ENCODE measurements around the gene SLC26A6. TPM values are rescaled to one million over a fixed set of nuclear protein-coding genes. Genes with fewer than 3 reads are reported as not detected.

Gene SLC26A6
- polyA plus RNA-seq, 1 of the 3 experiments (the other 2 are of a cell fraction), result 31.9 TPM

GRCh38 chr3:48664313-48664644 lies 29.0 kb upstream of the SLC26A6 start:
- H3K9me2 ChIP-seq, result no peaks in the 10 kb centered on the region
- peaks cover 9 to 20% of the 10 kb centered on the region in 2 experiments for H3K36me3 ChIP-seq (replicated peaks in 1 of 2; ENCODE audit: control insufficient read depth in 1 of 2, insufficient read depth in 2 of 2, low read length in 1 of 2)
- no peaks in the 10 kb centered on the region for H3K27me3 ChIP-seq (ENCODE audit: insufficient read depth)
- H3K4me2 ChIP-seq, result peak overlapping the region; percentile 98
- no peak overlapping the region; the same call in 1 of the 2 replicates for H3K9ac ChIP-seq
- WGBS (ENCODE audit: low lambda C conversion rate), result 24% methylated on average over 11 of the region's 11 CpGs
- H3K4me1 ChIP-seq (ENCODE audit: control insufficient read depth in 1 of 2, insufficient read depth in 2 of 2, low read depth in 1 of 2, low read length in 1 of 2), result peaks cover 4 to 15% of the 10 kb centered on the region in 2 experiments; a peak in 2 of 4 replicates
- peaks cover 18% of the 10 kb centered on the region for H3F3A ChIP-seq (replicated peaks; ENCODE audit: insufficient read depth)
- DNase-seq, result no peak
- H4K20me1 ChIP-seq (ENCODE audit: insufficient read depth), result no peaks in the 10 kb centered on the region
- no peaks in the 10 kb centered on the region for H3K9me3 ChIP-seq
- H3K79me2 ChIP-seq (ENCODE audit: insufficient read depth), result peaks cover 26% of the 10 kb centered on the region
- ChIA-PET CTCF (interaction anchor here (0.5 to 4.5 kb wide), 13 partner anchors 8 to 165 kb away, joined by 3 to 33 read pairs (median 4); partner anchors contain the start of genes NCKIPSD and SLC26A6), POLR2A (interaction anchor here (0.6 to 2.1 kb wide), 4 partner anchors 10 to 75 kb away, joined by 3 to 10 read pairs (median 6); partner anchors contain the start of gene IP6K2)
- no peak overlapping the region for H2AFZ ChIP-seq (ENCODE audit: low read depth)
- peak overlapping the region; percentile 61 to 77; a peak in 3 of 4 replicates for H3K4me3 ChIP-seq (ENCODE audit: low read depth in 2 of 2, low read length in 1 of 2)
- H3K27ac ChIP-seq (ENCODE audit: low read depth in 2 of 2, low read length in 1 of 2), result peak overlapping the region in 1 of 2 experiments; percentile 99; a peak in 2 of 4 replicates
- TF ChIP-seq TCF12 (IDR thresholded peaks at IDR 0.05) (no peak), REST (IDR thresholded peaks at IDR 0.05; ENCODE audit: low read depth, low read length) (0 out of 2 replicates have a peak, but pooled peaks have one; percentile 4)

GRCh38 chr3:48663489-48664312 lies 28.4 kb upstream of the SLC26A6 start:
- Histone ChIP-seq H3K36me3 (replicated peaks in 1 of 2; ENCODE audit: control insufficient read depth in 1 of 2, insufficient read depth in 2 of 2, low read length in 1 of 2) (peaks cover 14 to 25% of the 10 kb centered on the region in 2 experiments), H3K9me2 (no peaks in the 10 kb centered on the region), H3K27ac (ENCODE audit: low read depth in 2 of 2, low read length in 1 of 2) (peak overlapping the region; percentile 96 to 99), H3K79me2 (ENCODE audit: insufficient read depth) (peaks cover 28% of the 10 kb centered on the region), H2AFZ (ENCODE audit: low read depth) (peak overlapping the region; percentile 56; the same call in 1 of the 2 replicates), H3K4me2 (peak overlapping the region; percentile 98), H3K27me3 (ENCODE audit: insufficient read depth) (no peaks in the 10 kb centered on the region), H3K9ac (peak overlapping the region; percentile 97), H3K9me3 (no peaks in the 10 kb centered on the region), H4K20me1 (ENCODE audit: insufficient read depth) (peaks cover 2% of the 10 kb centered on the region; the same call in 1 of the 2 replicates), H3K4me3 (ENCODE audit: low read depth in 2 of 2, low read length in 1 of 2) (peak overlapping the region; percentile 61 to 77), H3K4me1 (ENCODE audit: control insufficient read depth in 1 of 2, insufficient read depth in 2 of 2, low read depth in 1 of 2, low read length in 1 of 2) (peaks cover 4 to 17% of the 10 kb centered on the region in 2 experiments; a peak in 2 of 4 replicates), H3F3A (replicated peaks; ENCODE audit: insufficient read depth) (peaks cover 18% of the 10 kb centered on the region)
- ChIA-PET CTCF (interaction anchor here (0.5 to 4.5 kb wide), 21 partner anchors 9 to 335 kb away, joined by 3 to 33 read pairs (median 3); partner anchors contain the start of genes ARIH2, ATRIP, NCKIPSD and SLC26A6), POLR2A (interaction anchor here (0.6 to 2.1 kb wide), 12 partner anchors 11 to 343 kb away, joined by 3 to 15 read pairs (median 4); partner anchors contain the start of genes IP6K2, SLC26A6, UQCRC1 and WDR6)
- peak; percentile 96 for DNase-seq
- WGBS (ENCODE audit: low lambda C conversion rate), result 2% methylated on average over 36 of the region's 66 CpGs
- TF ChIP-seq RCOR1 (IDR thresholded peaks at IDR 0.05; ENCODE audit: low read length) (peak; percentile 78; the same call in 1 of the 2 replicates), FOSL2 (IDR thresholded peaks at IDR 0.05; ENCODE audit: borderline replicate concordance, low read depth) (peak; percentile 18; the same call in 1 of the 2 replicates), SMC3 (IDR thresholded peaks at IDR 0.05; ENCODE audit: low read depth, low read length) (no peak; the same call in 1 of the 2 replicates), GABPA (IDR thresholded peaks at IDR 0.05; ENCODE audit: low read depth) (peak; percentile 63), NFIC (IDR thresholded peaks at IDR 0.05; ENCODE audit: borderline replicate concordance) (peak; percentile 3), TCF12 (IDR thresholded peaks at IDR 0.05) (peak; percentile 38; the same call in 1 of the 2 replicates), RFX5 (IDR thresholded peaks at IDR 0.05; ENCODE audit: low read length) (peak; percentile 95), RXRA (IDR thresholded peaks at IDR 0.05; ENCODE audit: borderline replicate concordance, low read depth) (no peak; the same call in 1 of the 2 replicates), USF1 (IDR thresholded peaks at IDR 0.05; ENCODE audit: borderline replicate concordance, low read depth) (peak; percentile 56), REST (IDR thresholded peaks at IDR 0.05; ENCODE audit: low read depth, low read length) (peak; percentile 7; the same call in 1 of the 2 replicates), EZH2phosphoT487 (IDR thresholded peaks at IDR 0.05; ENCODE audit: borderline replicate concordance, low read depth) (no peak), YY1 (IDR thresholded peaks at IDR 0.05; ENCODE audit: low read depth) (peak; percentile 16; the same call in 1 of the 2 replicates), CTCF (IDR thresholded peaks at IDR 0.05) (peak; percentile 86)

Data from SK-N-SH (cell line).